ENCODE measurements around the gene SRGAP3. TPM values are rescaled to one million over a fixed set of nuclear protein-coding genes. Genes with fewer than 3 reads are reported as not detected.

Gene SRGAP3
- total RNA-seq, 4 donors from 2014 or later: 6.7 to 24.8 (median 19.7) TPM

- no peaks in the 10 kb centered on the region for H3K4me1 ChIP-seq
- no peak overlapping the region for H3K4me3 ChIP-seq
- H3K27me3 ChIP-seq: no peaks in the 10 kb centered on the region
- peaks cover 0 to 4% (median 0%) of the 10 kb centered on the region in 4 donors for H3K9me3 ChIP-seq
- H3K36me3 ChIP-seq: no peaks in the 10 kb centered on the region
- TF ChIP-seq CTCF (IDR thresholded peaks at IDR 0.05) (no peak), POLR2A (IDR thresholded peaks at IDR 0.05) (no peak)
- H3K27ac ChIP-seq: no peak overlapping the region
- DNase-seq: no peak
Observed at GRCh38 chr3:8974458-8974857, 275.0 kb downstream of the SRGAP3 start.

GRCh38 chr3:8972639-8973038 lies 276.8 kb downstream of the SRGAP3 start:
- TF ChIP-seq CTCF (IDR thresholded peaks at IDR 0.05) (no peak), POLR2A (IDR thresholded peaks at IDR 0.05) (no peak)
- Histone ChIP-seq H3K4me1 (peaks cover 0 to 8% (median 0%) of the 10 kb centered on the region in 4 donors), H3K27ac (no peak overlapping the region), H3K36me3 (no peaks in the 10 kb centered on the region), H3K9me3 (no peaks in the 10 kb centered on the region), H3K4me3 (no peak overlapping the region), H3K27me3 (no peaks in the 10 kb centered on the region)
- DNase-seq: no peak

- peak in 2 of 3 donors; percentile 71 to 88 for DNase-seq
- no peaks in the 10 kb centered on the region for H3K36me3 ChIP-seq
- TF ChIP-seq POLR2A (IDR thresholded peaks at IDR 0.05) (no peak), CTCF (IDR thresholded peaks at IDR 0.05) (peak; percentile 93 to 99 (median 98))
Observed at GRCh38 chr3:8970971-8971589, 278.4 kb downstream of the SRGAP3 start.

GRCh38 chr3:8969241-8969640 lies 280.2 kb downstream of the SRGAP3 start:
- H3K4me1 ChIP-seq: peaks cover 0 to 24% (median 0%) of the 10 kb centered on the region in 4 donors
- H3K27ac ChIP-seq: peak overlapping the region in 2 of 4 donors; percentile 21 to 25
- no peak overlapping the region for H3K4me3 ChIP-seq
- H3K36me3 ChIP-seq: no peaks in the 10 kb centered on the region
- no peaks in the 10 kb centered on the region for H3K27me3 ChIP-seq
- TF ChIP-seq CTCF (IDR thresholded peaks at IDR 0.05): no peak
- no peak for TF ChIP-seq POLR2A (IDR thresholded peaks at IDR 0.05)
- no peak for DNase-seq
- no peaks in the 10 kb centered on the region for H3K9me3 ChIP-seq

More at GRCh38 chr3:8970971-8971589, 278.4 kb downstream of the SRGAP3 start:
- Histone ChIP-seq H3K27me3 (no peaks in the 10 kb centered on the region), H3K4me1 (peaks cover 0 to 11% (median 0%) of the 10 kb centered on the region in 4 donors), H3K27ac (no peak overlapping the region), H3K9me3 (no peaks in the 10 kb centered on the region), H3K4me3 (no peak overlapping the region)

GRCh38 chr3:8968375-8968882 lies 281.0 kb downstream of the SRGAP3 start:
- TF ChIP-seq POLR2A (IDR thresholded peaks at IDR 0.05): no peak
- TF ChIP-seq CTCF (IDR thresholded peaks at IDR 0.05): no peak
- H3K9me3 ChIP-seq: no peaks in the 10 kb centered on the region
- peaks cover 0 to 31% (median 0%) of the 10 kb centered on the region in 4 donors for H3K4me1 ChIP-seq
- no peak overlapping the region for H3K4me3 ChIP-seq
- H3K27me3 ChIP-seq: no peaks in the 10 kb centered on the region
- H3K36me3 ChIP-seq: no peaks in the 10 kb centered on the region
- peak overlapping the region in 1 of 4 donors; percentile 21 for H3K27ac ChIP-seq
- no peak for DNase-seq
